K562 (cell line): ENCODE measurements around the gene EIF3J. TPM values are rescaled to one million over a fixed set of nuclear protein-coding genes. Genes with fewer than 3 reads are reported as not detected.

Experiments
- ATAC-seq: fragments of 200-7000 bp; cut with Tn5 transposase; 3 replicates; pipeline ENCODE4 v1.9.1; 2020; ENCODE audit warnings: moderate library complexity
- Bru-seq: library from RNA; stranded (reverse); fragments of 400-500 nt; gene quantifications from one replicate; lab custom pipeline; 2021; lab: Mats Ljungman, UMichigan
- BruChase-seq, 2 experiments: library from RNA; stranded (reverse); fragments of 400-500 nt; gene quantifications; one replicate each; lab custom pipeline; 2021; lab: Mats Ljungman, UMichigan
- BruUV-seq: library from RNA; stranded (reverse); fragments of 400-500 nt; replicated peaks from 2 replicates; lab custom pipeline; 2021; lab: Mats Ljungman, UMichigan
- CTCF ChIA-PET: fragments of 300-600 bp; formaldehyde crosslinking; extraction: SDS; loops from one replicate; lab custom pipeline; 2021; ENCODE audit warnings: low intra/inter-chr PET ratio; lab: Yijun Ruan, JAX
- POLR2A ChIA-PET: fragments of 300-600, 350-650 bp; sonication (Branson Sonifier 250); formaldehyde crosslinking; extraction: SDS; loops from one replicate; lab custom pipeline; 2021; ENCODE audit warnings: antibody characterized with exemption, inconsistent platforms; lab: Yijun Ruan, JAX
- DNase-seq, 4 experiments: peaks; one replicate each; pipeline versions ENCODE4 v3.0.0 to v3.0.0-alpha.2; 2011 to 2018; ENCODE audit warnings: low spot score in 3 of 4, mixed read lengths in 3 of 4; ENCODE audit errors: extremely low read depth in 1 of 4
- FAIRE-seq: peaks from 2 replicates; lab custom pipeline; 2011; peaks lifted over from hg19 to GRCh38; lab: Jason Lieb, UNC
- H2AFZ ChIP-seq: 2 replicates; pipeline ENCODE4 v1.6.0; 2011; ENCODE audit warnings: low read depth, low read length, control low read depth, inconsistent platforms
- H3K27ac ChIP-seq: fragments of 200-600 bp; 3 replicates; pipeline ENCODE4 v1.8.0; 2011; ENCODE audit warnings: low read depth, mild to moderate bottlenecking, control low read depth, inconsistent platforms, low read length, moderate library complexity, mixed read lengths; ENCODE audit errors: extremely low read depth
- H3K27me3 ChIP-seq, 2 experiments: fragments of 300-600 bp in 1 of 2; 2 replicates in 1 of 2; 3 replicates in 1 of 2; pipeline versions ENCODE4 v1.6.0 to v1.8.0; 2011; ENCODE audit warnings: inconsistent platforms in 2 of 2, low read length in 2 of 2, mild to moderate bottlenecking in 1 of 2, mixed read lengths in 1 of 2, moderate library complexity in 1 of 2; ENCODE audit not compliant: control insufficient read depth in 2 of 2, insufficient read depth in 2 of 2
- H3K36me3 ChIP-seq: fragments of 300-600 bp; 3 replicates; pipeline ENCODE4 v1.8.0; 2011; ENCODE audit warnings: mild to moderate bottlenecking, low read length, inconsistent platforms; ENCODE audit not compliant: control insufficient read depth, insufficient read depth
- H3K4me1 ChIP-seq, 2 experiments: fragments of 200-600 bp in 1 of 2; replicated peaks in 1 of 2; 2 replicates in 1 of 2; 3 replicates in 1 of 2; pipeline versions ENCODE4 v1.5.1 to v1.8.0; 2011; ENCODE audit warnings: inconsistent platforms in 2 of 2, low read length in 2 of 2, mild to moderate bottlenecking in 1 of 2, mixed read lengths in 1 of 2, moderate library complexity in 1 of 2; ENCODE audit not compliant: control insufficient read depth in 2 of 2, insufficient read depth in 2 of 2
- H3K4me2 ChIP-seq: 2 replicates; pipeline ENCODE4 v1.6.1; 2011; ENCODE audit warnings: low read length, control low read depth, inconsistent platforms, mixed read lengths; ENCODE audit not compliant: insufficient read depth
- H3K4me3 ChIP-seq: fragments of 200-600 bp; sonication (generic), shearing (Covaris generic); 2 replicates; pipeline ENCODE4 v1.5.1; 2016; ENCODE audit warnings: control low read depth, inconsistent platforms
- H3K79me2 ChIP-seq: fragments of 200-600 bp; 3 replicates; pipeline ENCODE4 v1.8.0; 2011; ENCODE audit warnings: low read length, inconsistent platforms; ENCODE audit not compliant: control insufficient read depth, insufficient read depth
- H3K9ac ChIP-seq, 2 experiments: 2 replicates each; pipeline versions ENCODE4 v1.6.0 to v1.6.1; 2011; ENCODE audit warnings: low read depth in 2 of 2, low read length in 2 of 2, control low read depth in 1 of 2, inconsistent platforms in 1 of 2, mild to moderate bottlenecking in 1 of 2, mixed read lengths in 1 of 2; ENCODE audit not compliant: insufficient read depth in 1 of 2
- H3K9me1 ChIP-seq: one replicate; pipeline ENCODE4 v1.6.0; 2011; ENCODE audit warnings: inconsistent platforms, mild to moderate bottlenecking, low read length, moderate library complexity; ENCODE audit not compliant: control insufficient read depth, insufficient read depth
- H3K9me3 ChIP-seq: replicated peaks from 2 replicates; pipeline ENCODE4 v1.5.1; 2011; ENCODE audit warnings: low read depth, low read length, inconsistent platforms; ENCODE audit not compliant: control insufficient read depth, insufficient read depth
- H4K20me1 ChIP-seq: replicated peaks from 2 replicates; pipeline ENCODE4 v1.6.1; 2011; ENCODE audit warnings: low read length, inconsistent platforms, mixed read lengths; ENCODE audit not compliant: control insufficient read depth, insufficient read depth
- CREB1 ChIP-seq, 2 experiments: sonication (generic) in 1 of 2; formaldehyde crosslinking in 1 of 2; IDR thresholded peaks; 2 replicates each; pipeline versions ENCODE4 v1.6.1 to v1.8.0; 2012 to 2022; ENCODE audit warnings: inconsistent platforms in 1 of 2, mild to moderate bottlenecking in 1 of 2, missing genetic modification reagents in 1 of 2, moderate library complexity in 1 of 2
- GMEB1 ChIP-seq: fragments of 250-450 bp; sonication (Bioruptor Pico); IDR thresholded peaks from 2 replicates; pipeline ENCODE4 v1.4.0; 2020; ENCODE audit warnings: mild to moderate bottlenecking
- HCFC1 ChIP-seq: IDR thresholded peaks from 2 replicates; pipeline ENCODE4 v1.6.1; 2012; ENCODE audit warnings: low read depth, low read length, improper control_type of control experiment
- PRMT5 ChIP-seq: sonication (generic); formaldehyde crosslinking; IDR thresholded peaks from 2 replicates; pipeline ENCODE4 v1.5.0; 2020; ENCODE audit warnings: missing genetic modification reagents
- SIX5 ChIP-seq, 2 experiments: IDR thresholded peaks; 2 replicates each; pipeline ENCODE4 v1.6.1; 2011; ENCODE audit warnings: low read length in 2 of 2, borderline replicate concordance in 1 of 2, low read depth in 1 of 2, mild to moderate bottlenecking in 1 of 2, moderate library complexity in 1 of 2; ENCODE audit not compliant: insufficient read depth in 1 of 2
- VEZF1 ChIP-seq: fragments of 200-800 bp; sonication (Bioruptor generic); IDR thresholded peaks from 2 replicates; pipeline ENCODE4 v1.6.1; 2017; ENCODE audit warnings: missing genetic modification characterization, missing compliant biosample characterization
- ZNF263 ChIP-seq: sonication (generic); formaldehyde crosslinking; IDR thresholded peaks from 2 replicates; pipeline ENCODE4 v1.8.0; 2022; ENCODE audit warnings: mild to moderate bottlenecking, missing genetic modification reagents, borderline replicate concordance
- ZNF282 ChIP-seq: sonication (generic); formaldehyde crosslinking; IDR thresholded peaks from 2 replicates; pipeline ENCODE4 v1.8.1; 2023; ENCODE audit warnings: missing genetic modification reagents
- WGBS: fragments of 100-300 bp; shearing (Covaris generic); methylation state at CpG from one replicate; pipeline ENCODE4 v1.1.6; 2016; ENCODE audit warnings: low coverage, mixed read lengths; ENCODE audit not compliant: insufficient coverage; ENCODE audit errors: missing lambda C conversion rate; 5-methylcytosine and 5-hydroxymethylcytosine counted together
- in situ Hi-C: fragments of 300-500 bp; cut with MboI; formaldehyde crosslinking; loops from 4 replicates; pipeline ENCODE4 v1.15.0; 2018; ENCODE audit warnings: inconsistent platforms, mixed read lengths
- intact Hi-C: fragments of 100-400 bp; cut with micrococcal nuclease; formaldehyde crosslinking; loops from 2 replicates; pipeline ENCODE4 v1.14.2; 2022
- long read RNA-seq, 3 experiments: library from polyadenylated mRNA in 2 of 3; library from RNA in 1 of 3; unstranded in 2 of 3; stranded (forward) in 1 of 3; transcript quantifications; one replicate each; pipeline ENCODE4 v2.0.0, GENCODE V29; 2019 to 2022
- polyA minus RNA-seq, 3 experiments: library from RNA; depleted of rRNA, polyadenylated mRNA; stranded (reverse); fragments of >200 nt; gene quantifications; 2 replicates each; pipeline ENCODE4 v1.2.3, GENCODE V29; 2011
- polyA plus RNA-seq, 8 experiments: library from polyadenylated mRNA; depleted of rRNA in 4 of 8; stranded (reverse) in 5 of 8; unstranded in 3 of 8; fragments of >200 nt; fragmentation: Nextera tagmentation in 2 of 8; fragmentation: Illumina TruSeq in 1 of 8; extraction: Ambion mirVana in 2 of 8; extraction: Trizol in 1 of 8; gene quantifications; 2 replicates each; pipeline versions ENCODE4 v1.2.1 to v1.2.3, GENCODE V29; 2011 to 2014; ENCODE audit warnings: inconsistent platforms in 1 of 8, missing spikeins in 1 of 8
- total RNA-seq, 7 experiments: library from RNA; depleted of rRNA in 6 of 7; stranded (reverse); fragments of >200 nt in 6 of 7; fragmentation: Illumina TruSeq in 2 of 7; extraction: Trizol in 2 of 7; gene quantifications; 2 replicates each; pipeline versions ENCODE4 v1.2.1 to v1.2.3, GENCODE V29; 2011 to 2021; ENCODE audit warnings: low replicate concordance in 1 of 7
- TF ChIP-seq, protein P1 (sequence below): fragments of 450-650 bp; IDR thresholded peaks from 2 replicates; pipeline ENCODE4 v1.6.1; 2017; ENCODE audit warnings: mild to moderate bottlenecking, moderate library complexity

The EIF3J gene
- total RNA-seq (2011; cell fraction: chromatin; rRNA removed; ENCODE audit: low replicate concordance) = 59.3 and 164 TPM in 2 replicates
- 30.7 and 36.6 TPM in 2 replicates for total RNA-seq (2011; cell fraction: nucleolus; rRNA removed)
- 61.7 and 80.6 TPM in 2 replicates for total RNA-seq (2011; cell fraction: nucleoplasm; rRNA removed)
- total RNA-seq (2014; rRNA removed) (80.7 and 85.0 TPM in 2 replicates), total RNA-seq (2014; rRNA removed; fragmentation: Illumina TruSeq; extraction: Trizol) (151 and 171 TPM in 2 replicates), total RNA-seq (2015; rRNA removed; fragmentation: Illumina TruSeq; extraction: Trizol) (146 and 164 TPM in 2 replicates), total RNA-seq (2021) (150 and 153 TPM in 2 replicates), polyA plus RNA-seq (2011; rRNA removed) (152 and 217 TPM in 2 replicates), polyA plus RNA-seq (2014; fragmentation: Illumina TruSeq; extraction: Trizol) (192 and 215 TPM in 2 replicates), polyA plus RNA-seq (2014; fragmentation: Nextera tagmentation; extraction: Ambion mirVana) (10 to 100 TPM; 44.2 to 48.4 TPM), polyA plus RNA-seq (2014; rRNA removed) (111 and 150 TPM in 2 replicates), polyA minus RNA-seq (2011; rRNA and poly(A)+ RNA removed) (184 and 187 TPM in 2 replicates), Bru-seq, nascent RNA (percentile 97 among the genes with signal in this experiment), BruChase-seq, experiment 1, labeled RNA remaining after a 2-hour chase (percentile 96 among the genes with signal in this experiment), BruChase-seq, experiment 2, labeled RNA remaining after a 6-hour chase (percentile 95 among the genes with signal in this experiment)
- polyA plus RNA-seq (2011; cell fraction: cytosol; rRNA removed) = 38.7 and 77.9 TPM in 2 replicates
- polyA plus RNA-seq (2011; cell fraction: nucleus; rRNA removed) = 25.5 and 42.4 TPM in 2 replicates
- 150 and 152 TPM in 2 replicates for polyA plus RNA-seq (2012)
- polyA minus RNA-seq (2011; cell fraction: cytosol; rRNA and poly(A)+ RNA removed) = 46.2 and 66.9 TPM in 2 replicates
- 17.0 and 31.5 TPM in 2 replicates for polyA minus RNA-seq (2011; cell fraction: nucleus; rRNA and poly(A)+ RNA removed)
- long read RNA-seq, experiment 1, transcript EIF3J-201 (8 exons, 2,569 nt) = major isoform, 152 of 636 reads
- long read RNA-seq, experiment 1, partial matches to known transcripts = 386 of 636 reads
- long read RNA-seq, experiment 1, other reads (novel, unspliced or antisense) = 95 of 636 reads
- long read RNA-seq, experiment 2, transcript EIF3J-201 (8 exons, 2,569 nt) = major isoform, 40 of 198 reads
- long read RNA-seq, experiment 2, partial matches to known transcripts = 133 of 198 reads
- long read RNA-seq, experiment 2, other reads (novel, unspliced or antisense) = 24 of 198 reads
- long read RNA-seq, experiment 3, transcript EIF3J-201 (8 exons, 2,569 nt) = major isoform, 7 of 27 reads
- long read RNA-seq, experiment 3, partial matches to known transcripts = 19 of 27 reads
- long read RNA-seq, experiment 3, other reads (novel, unspliced or antisense) = 1 of 27 reads

GRCh38 chr15:44536962-44537734 is at the start of gene EIF3J:
Gene EIF3J, plus strand, starts transcription at chr15:44537147. Its CDS starts 48 bp downstream, at chr15:44537195.
- in situ Hi-C loops (no loop called here), intact Hi-C loops (loop anchor here (10.0 kb wide), 1 partner anchor 322 kb away; no protein-coding TSS in a partner anchor)
- peak within 1 kb of the TSS; percentile 99 for H3K4me3 ChIP-seq
- ChIA-PET CTCF (no interaction called here), POLR2A (interaction anchor here (0.6 to 2.4 kb wide), 15 partner anchors 10 to 778 kb away, joined by 3 to 26 read pairs (median 3); no protein-coding TSS in a partner anchor)
- no peaks in the 10 kb centered on the region for H3K9me3 ChIP-seq
- ATAC-seq = peak; percentile 95
- H2AFZ ChIP-seq = peak within 1 kb of the TSS; percentile 96
- H3K9ac ChIP-seq = peak within 1 kb of the TSS; percentile 91 to 100
- no TSS peak for BruUV-seq
- WGBS = 1% methylated on average over 59 of the region's 97 CpGs
- DNase-seq = peak; percentile 91 to 97 (median 94)
- peaks cover 71% of the 10 kb centered on the region for H3K79me2 ChIP-seq
- H3K36me3 ChIP-seq = peaks cover 48% of the 10 kb centered on the region
- peak within 1 kb of the TSS; percentile 97 for H3K4me2 ChIP-seq
- H3K27ac ChIP-seq = peak within 1 kb of the TSS; percentile 99
- H4K20me1 ChIP-seq = peaks cover 13% of the 10 kb centered on the region; the same call in 1 of the 2 replicates
- no peaks in the 10 kb centered on the region for H3K27me3 ChIP-seq
- no peak for FAIRE-seq
- H3K9me1 ChIP-seq = no peaks in the 10 kb centered on the region
- H3K4me1 ChIP-seq = peaks cover 15 to 27% of the 10 kb centered on the region in 2 experiments; a peak in 4 of 5 replicates
- peak; percentile 33 for TF ChIP-seq VEZF1 (CRISPR knock-in tag)
- TF ChIP-seq HCFC1 = peak; percentile 59
- TF ChIP-seq, protein P1, sequence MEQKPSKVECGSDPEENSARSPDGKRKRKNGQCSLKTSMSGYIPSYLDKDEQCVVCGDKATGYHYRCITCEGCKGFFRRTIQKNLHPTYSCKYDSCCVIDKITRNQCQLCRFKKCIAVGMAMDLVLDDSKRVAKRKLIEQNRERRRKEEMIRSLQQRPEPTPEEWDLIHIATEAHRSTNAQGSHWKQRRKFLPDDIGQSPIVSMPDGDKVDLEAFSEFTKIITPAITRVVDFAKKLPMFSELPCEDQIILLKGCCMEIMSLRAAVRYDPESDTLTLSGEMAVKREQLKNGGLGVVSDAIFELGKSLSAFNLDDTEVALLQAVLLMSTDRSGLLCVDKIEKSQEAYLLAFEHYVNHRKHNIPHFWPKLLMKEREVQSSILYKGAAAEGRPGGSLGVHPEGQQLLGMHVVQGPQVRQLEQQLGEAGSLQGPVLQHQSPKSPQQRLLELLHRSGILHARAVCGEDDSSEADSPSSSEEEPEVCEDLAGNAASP = no peak
- TF ChIP-seq PRMT5 = peak; percentile 30; the same call in 1 of the 2 replicates
- TF ChIP-seq SIX5 (IDR thresholded peaks at IDR 0.05; ENCODE audit: borderline replicate concordance in 1 of 2, insufficient read depth in 1 of 2, low read depth in 1 of 2, low read length in 2 of 2) = no peak
- peak; percentile 78; the same call in 1 of the 2 replicates for TF ChIP-seq CREB1 (IDR thresholded peaks at IDR 0.05)
- TF ChIP-seq CREB1 (CRISPR knock-in tag; IDR thresholded peaks at IDR 0.05) = peak; percentile 73
- TF ChIP-seq ZNF263 = peak; percentile 57; the same call in 1 of the 2 replicates
- TF ChIP-seq GMEB1 (CRISPR knock-in tag) = peak; percentile 73
- peak; percentile 98 for TF ChIP-seq ZNF282 (CRISPR knock-in tag)
